ENCODE data around the gene DNASE1L3. TPM values are rescaled to one million over a fixed set of nuclear protein-coding genes. Genes with fewer than 3 reads are reported as not detected.

The DNASE1L3 gene
- total and polyA plus RNA-seq, 2 experiments from 2014 or later: 0.97 to 0.99 TPM

- Histone ChIP-seq H4K20me1 (ENCODE audit: insufficient read depth, poor library complexity, severe bottlenecking) (no peaks in the 10 kb centered on the region), H3K9me2 (replicated peaks; ENCODE audit: insufficient read depth) (no peaks in the 10 kb centered on the region), H3K9me3 (ENCODE audit: low read depth) (no peaks in the 10 kb centered on the region), H3K27me3 (no peaks in the 10 kb centered on the region), H3K27ac (no peak overlapping the region), H3K36me3 (replicated peaks; ENCODE audit: insufficient read depth, low read depth) (peaks cover 3% of the 10 kb centered on the region), H3K79me2 (no peaks in the 10 kb centered on the region), H3K4me2 (no peak overlapping the region), H3K4me1 (ENCODE audit: insufficient read depth) (no peaks in the 10 kb centered on the region), H2AFZ (no peak overlapping the region), H3K4me3 (no peak overlapping the region)
- no peak for DNase-seq (ENCODE audit: low spot score)
- WGBS (ENCODE audit: low lambda C conversion rate, missing lambda C conversion rate): 89% methylated on average over 9 of the region's 9 CpGs
- no peak for TF ChIP-seq CTCF (IDR thresholded peaks at IDR 0.05; ENCODE audit: poor library complexity)
- no peak for TF ChIP-seq EZH2phosphoT487 (IDR thresholded peaks at IDR 0.05; ENCODE audit: low read depth, severe bottlenecking, unreplicated experiment)
- no peak for TF ChIP-seq EZH2 (IDR thresholded peaks at IDR 0.05; ENCODE audit: borderline replicate concordance)
Observed at GRCh38 chr3:58143417-58144055, 67.2 kb downstream of the DNASE1L3 start.

Other genes with a start within 250 kb of the DNASE1L3 start
- 136 and 172 TPM in 2 replicates for gene FLNB, start 202.6 kb downstream of the DNASE1L3 start, total RNA-seq
- gene FLNB, start 202.6 kb downstream of the DNASE1L3 start, polyA plus RNA-seq: 69.4 and 74.2 TPM in 2 replicates
- 19.1 and 25.1 TPM in 2 replicates for gene ABHD6, start 26.8 kb upstream of the DNASE1L3 start, total RNA-seq
- 13.9 and 24.6 TPM in 2 replicates for gene ABHD6, start 26.8 kb upstream of the DNASE1L3 start, polyA plus RNA-seq
- 18.3 and 18.5 TPM in 2 replicates for gene RPP14, start 95.3 kb upstream of the DNASE1L3 start, total RNA-seq
- gene RPP14, start 95.3 kb upstream of the DNASE1L3 start, polyA plus RNA-seq: 13.8 and 14.0 TPM in 2 replicates
- gene HTD2, start 95.5 kb upstream of the DNASE1L3 start, total RNA-seq: 4.5 and 13.0 TPM in 2 replicates
- 18.1 and 19.0 TPM in 2 replicates for gene HTD2, start 95.5 kb upstream of the DNASE1L3 start, polyA plus RNA-seq
- 29.5 and 31.3 TPM in 2 replicates for gene PXK, start 121.9 kb upstream of the DNASE1L3 start, total RNA-seq
- gene PXK, start 121.9 kb upstream of the DNASE1L3 start, polyA plus RNA-seq: 37.8 and 38.7 TPM in 2 replicates
- 122 and 150 TPM in 2 replicates for gene PDHB, start 222.9 kb upstream of the DNASE1L3 start, total RNA-seq
- gene PDHB, start 222.9 kb upstream of the DNASE1L3 start, polyA plus RNA-seq: 119 and 120 TPM in 2 replicates